Activated T-helper 17 cell treated with anti-CD3 and anti-CD28 coated beads, Interleukin-2, amount 50 U/mL, for 72 hours (primary cell): ENCODE results near the gene GSE1. TPM values are rescaled to one million over a fixed set of nuclear protein-coding genes. Genes with fewer than 3 reads are reported as not detected.

Experiments
- ATAC-seq: fragments of 150-1000 bp; cut with Tn5 transposase; replicated peaks from 2 replicates; pipeline ENCODE4 v1.10.0; 2021; ENCODE audit warnings: mild to moderate bottlenecking, moderate library complexity
- H3K27ac Mint-ChIP-seq: one replicate; pipeline ENCODE4 v1.8.0; 2022; ENCODE audit warnings: mixed read lengths
- H3K27me3 Mint-ChIP-seq: one replicate; pipeline ENCODE4 v1.8.0; 2022; ENCODE audit warnings: mixed read lengths
- H3K36me3 Mint-ChIP-seq: one replicate; pipeline ENCODE4 v1.8.0; 2022; ENCODE audit warnings: low read depth, mild to moderate bottlenecking, mixed read lengths
- H3K4me1 Mint-ChIP-seq: one replicate; pipeline ENCODE4 v1.8.0; 2022; ENCODE audit warnings: mixed read lengths
- H3K4me3 Mint-ChIP-seq: one replicate; pipeline ENCODE4 v1.8.0; 2022; ENCODE audit warnings: mild to moderate bottlenecking, mixed read lengths
- H3K9me3 Mint-ChIP-seq: one replicate; pipeline ENCODE4 v1.8.0; 2022; ENCODE audit warnings: mixed read lengths
- total RNA-seq, 2 donors: library from RNA; stranded (reverse); gene quantifications; one replicate each; pipeline ENCODE4 v1.2.3, GENCODE V29; 2022

GSE1 gene
- 10 to 100 TPM; 12.1 to 17.4 TPM for total RNA-seq

DNA sequence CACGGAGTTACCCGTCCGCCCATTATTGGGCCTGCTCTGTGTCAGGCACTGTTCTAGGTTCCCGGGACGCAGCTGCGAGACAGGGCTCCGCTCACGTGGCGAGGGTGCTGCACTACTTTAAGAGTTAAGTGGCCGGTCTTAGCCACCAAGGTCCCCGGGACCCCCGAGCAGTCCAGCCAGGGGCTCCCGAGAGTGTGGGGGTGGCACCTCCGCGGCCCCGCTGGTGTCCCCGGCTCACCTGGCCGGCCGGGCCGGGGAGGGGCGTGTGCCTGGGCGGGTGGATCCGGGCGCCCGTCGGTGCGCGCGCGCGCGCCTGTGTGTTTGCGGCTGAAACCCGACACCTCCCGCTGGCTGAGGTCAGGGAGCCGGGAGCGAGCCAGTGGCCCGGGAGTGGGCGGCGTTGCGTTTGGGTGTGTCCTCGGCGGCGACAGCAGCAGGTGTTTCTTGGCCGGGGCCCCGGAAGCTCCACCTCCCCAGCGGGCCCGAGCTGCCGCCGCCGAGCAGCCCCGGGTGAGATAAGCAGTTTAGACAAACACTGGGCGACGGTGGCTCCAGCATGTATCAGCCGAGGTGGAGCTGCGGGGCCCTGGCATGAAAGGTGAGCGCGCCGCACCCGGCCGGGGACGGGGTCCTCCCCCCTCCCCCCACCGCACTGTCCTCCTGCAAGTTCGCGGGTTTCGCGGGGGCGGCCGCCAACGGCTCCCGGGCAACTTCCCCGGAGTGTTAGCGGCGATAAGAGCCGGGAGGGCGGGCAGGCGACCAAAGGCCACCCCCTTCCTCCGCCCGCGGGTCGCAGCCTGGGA lies at the start of gene GSE1:
Gene GSE1, plus strand, starts transcription at position 522 of the 803 bp plus-strand sequence. Its CDS starts 70 bp downstream, at position 592.
- Mint-ChIP-seq H3K9me3 (no peaks in the 10 kb centered on the region), H3K4me3 (peak within 1 kb of the TSS; percentile 62), H3K27me3 (no peaks in the 10 kb centered on the region), H3K4me1 (peaks cover 6% of the 10 kb centered on the region), H3K27ac (no peak within 1 kb of the TSS), H3K36me3 (no peaks in the 10 kb centered on the region)
- peak; percentile 53 for ATAC-seq

DNA sequence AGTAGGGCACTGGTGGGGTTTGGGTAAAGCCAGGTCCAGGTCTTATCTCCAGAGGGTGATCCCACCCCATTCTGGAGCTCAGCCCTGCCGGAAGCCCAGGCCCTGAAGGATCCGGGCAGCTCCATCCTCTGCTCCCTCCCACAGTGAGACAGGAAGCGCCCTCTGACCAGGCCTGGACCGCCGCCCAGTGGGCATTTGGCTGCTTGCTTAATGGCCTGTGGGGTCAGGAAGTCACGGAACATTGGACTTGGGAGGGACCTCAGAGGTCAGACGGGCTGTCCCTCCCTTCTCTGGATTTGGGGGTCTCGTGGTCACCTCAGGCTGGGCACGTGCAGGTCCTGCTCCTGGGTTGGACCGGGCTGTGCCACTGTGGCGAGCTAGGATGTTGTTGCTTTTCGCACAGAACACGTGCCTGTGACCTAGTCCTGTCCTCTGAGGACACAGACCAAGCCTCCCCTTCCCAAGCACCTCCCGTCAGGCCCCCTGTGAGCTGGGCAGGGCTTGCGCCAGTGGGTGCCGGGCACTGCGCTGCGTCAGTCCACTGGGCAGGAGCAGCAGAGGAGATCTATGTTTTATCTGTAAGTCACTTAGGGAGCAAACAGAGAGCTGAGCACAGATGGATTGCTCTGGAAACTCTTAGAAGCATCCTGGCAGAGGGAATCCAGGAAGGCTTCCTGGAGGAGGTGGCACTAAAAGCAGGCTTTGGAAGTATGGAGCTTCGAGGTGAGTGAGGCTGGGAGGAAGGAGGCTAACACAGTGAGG lies 49.4 kb upstream of the GSE1 start:
- peak overlapping the region; percentile 4 for H3K4me3 Mint-ChIP-seq
- peak; percentile 3 for ATAC-seq
- H3K4me1 Mint-ChIP-seq, result peaks cover 10% of the 10 kb centered on the region
- H3K9me3 Mint-ChIP-seq, result no peaks in the 10 kb centered on the region
- H3K27ac Mint-ChIP-seq, result peak overlapping the region; percentile 6
- H3K27me3 Mint-ChIP-seq, result no peaks in the 10 kb centered on the region
- no peaks in the 10 kb centered on the region for H3K36me3 Mint-ChIP-seq

DNA sequence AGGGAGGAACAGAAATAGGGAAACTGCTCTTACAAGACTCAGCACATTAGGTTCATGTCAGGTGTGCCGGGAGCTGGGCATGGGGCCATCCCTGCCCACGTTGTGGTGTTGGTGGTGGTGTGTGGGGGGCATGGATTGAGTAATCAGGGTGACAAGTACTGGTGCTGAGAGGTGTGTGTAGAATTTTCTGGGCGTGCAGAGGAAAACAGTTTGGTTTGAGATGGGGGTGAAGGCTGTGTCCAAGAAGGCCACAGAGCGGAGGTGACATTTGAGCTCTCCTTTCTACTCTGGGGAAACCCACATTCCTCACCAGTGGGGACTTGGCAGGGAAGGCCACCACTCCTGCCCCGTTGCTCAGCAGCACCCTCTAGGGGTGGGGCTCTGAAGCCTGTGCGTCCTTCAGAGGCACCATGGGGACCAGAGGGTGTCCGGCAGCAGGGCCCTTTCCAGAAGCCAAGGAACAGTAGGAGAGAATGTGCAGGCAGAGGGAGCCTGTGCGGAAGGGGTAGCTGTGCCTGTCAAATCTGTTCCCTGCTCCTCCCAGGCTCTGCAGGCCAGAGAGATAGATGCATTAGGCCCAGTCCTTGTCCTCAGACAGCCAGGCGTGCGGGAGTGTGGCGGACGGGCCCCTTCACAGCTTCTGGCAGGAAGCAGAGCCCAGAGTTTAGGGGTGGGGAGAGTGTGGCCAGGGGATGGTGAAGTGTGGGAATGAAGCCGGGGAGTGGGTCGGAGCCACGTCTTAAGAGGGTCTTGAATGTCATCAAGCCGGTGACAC lies 48.7 kb upstream of the GSE1 start:
- peaks cover 11% of the 10 kb centered on the region for H3K4me1 Mint-ChIP-seq
- H3K4me3 Mint-ChIP-seq, result peak overlapping the region; percentile 4
- H3K9me3 Mint-ChIP-seq, result no peaks in the 10 kb centered on the region
- no peaks in the 10 kb centered on the region for H3K27me3 Mint-ChIP-seq
- no peaks in the 10 kb centered on the region for H3K36me3 Mint-ChIP-seq
- peak overlapping the region; percentile 6 for H3K27ac Mint-ChIP-seq
- peak; percentile 92 for ATAC-seq

DNA sequence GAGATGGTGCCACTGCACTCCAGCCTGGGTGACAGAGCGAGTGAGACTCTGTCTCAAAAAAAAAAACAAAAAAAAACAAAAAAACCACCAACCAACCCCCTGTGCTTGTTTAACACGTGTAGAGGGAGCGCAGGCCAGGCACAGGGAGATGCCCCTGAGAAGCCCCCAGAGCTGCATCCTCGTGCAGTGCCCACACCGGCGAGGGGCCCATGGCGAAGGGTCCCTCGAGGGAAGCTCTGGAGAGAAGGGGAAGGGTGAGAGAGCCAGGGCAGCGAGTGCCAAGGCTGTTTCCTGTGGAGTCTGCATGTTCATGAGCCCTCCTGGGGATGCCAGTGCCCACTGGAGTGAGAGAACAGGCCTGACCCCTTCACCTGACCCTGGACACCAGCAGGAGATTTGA lies 47.8 kb upstream of the GSE1 start:
- H3K4me1 Mint-ChIP-seq, result peaks cover 17% of the 10 kb centered on the region
- no peak overlapping the region for H3K27ac Mint-ChIP-seq
- H3K27me3 Mint-ChIP-seq, result no peaks in the 10 kb centered on the region
- H3K4me3 Mint-ChIP-seq, result no peak overlapping the region
- no peaks in the 10 kb centered on the region for H3K36me3 Mint-ChIP-seq
- ATAC-seq, result no peak
- H3K9me3 Mint-ChIP-seq, result no peaks in the 10 kb centered on the region

DNA sequence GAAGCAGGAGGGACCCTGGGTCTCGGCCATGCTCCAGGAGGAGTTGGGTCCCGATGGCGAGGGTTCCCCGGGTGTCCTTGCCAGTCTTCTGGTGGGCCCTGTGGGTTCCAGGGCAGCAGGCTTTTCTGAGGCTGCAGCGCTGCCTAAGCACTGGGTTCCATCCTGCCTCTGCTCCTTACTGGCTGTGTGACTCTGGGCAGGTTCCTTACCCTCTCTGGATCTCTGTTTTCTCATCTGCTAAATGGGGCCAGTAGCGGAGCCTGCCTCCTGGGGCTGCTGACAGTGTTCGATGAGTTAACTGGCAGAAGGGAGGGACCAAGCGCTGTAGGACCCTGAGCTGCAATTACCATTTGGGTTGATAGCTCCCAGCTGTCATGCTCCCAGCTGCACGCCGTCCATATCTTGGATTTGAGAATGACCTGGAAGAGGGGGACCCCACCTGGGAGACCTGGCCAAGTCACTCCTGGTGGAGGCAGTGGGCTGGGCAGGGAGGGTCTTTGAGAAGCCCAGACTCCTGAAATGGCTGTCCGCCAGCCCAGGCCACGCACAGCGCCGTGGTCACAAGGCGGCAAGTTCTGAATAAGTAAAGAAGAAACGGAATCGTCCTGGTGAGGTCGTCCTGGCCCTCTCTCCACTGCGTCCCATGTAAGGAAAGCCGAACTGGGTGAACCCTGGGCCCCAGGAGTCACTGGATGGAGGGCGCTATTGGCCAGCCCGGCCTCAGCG lies 47.2 kb upstream of the GSE1 start:
- no peaks in the 10 kb centered on the region for H3K9me3 Mint-ChIP-seq

DNA sequence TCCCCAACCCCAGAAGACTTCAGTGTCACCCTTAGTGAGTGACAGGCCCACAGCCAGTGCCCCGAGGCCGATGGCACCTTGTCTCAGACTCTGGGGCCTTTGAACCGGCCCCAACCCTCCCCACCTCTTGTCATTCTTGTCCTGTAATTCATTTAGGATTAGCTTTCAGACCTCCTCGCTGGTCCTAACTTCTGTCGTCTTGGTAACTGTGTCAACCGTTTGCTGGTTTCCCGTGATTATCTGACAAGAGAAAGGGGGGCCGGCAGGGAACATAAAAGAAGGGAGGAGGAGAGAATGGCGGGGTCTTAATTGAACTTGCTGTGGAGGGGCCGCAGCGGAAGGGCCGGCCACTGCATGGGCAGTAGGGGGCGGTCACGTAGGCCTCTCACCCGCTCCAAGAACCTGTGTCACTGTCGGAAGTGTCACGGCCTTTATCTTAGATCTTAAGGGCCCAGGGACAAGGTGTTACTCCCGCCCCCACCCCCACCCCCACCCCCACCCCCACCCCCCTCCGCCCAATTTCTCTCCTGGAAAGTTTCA lies 46.5 kb upstream of the GSE1 start:
- Mint-ChIP-seq H3K4me1 (peaks cover 27% of the 10 kb centered on the region), H3K4me3 (no peak overlapping the region), H3K9me3 (no peaks in the 10 kb centered on the region)

More for the DNA sequence above, 47.2 kb upstream of the GSE1 start:
- Mint-ChIP-seq H3K4me3 (no peak overlapping the region), H3K27ac (no peak overlapping the region), H3K27me3 (no peaks in the 10 kb centered on the region), H3K36me3 (no peaks in the 10 kb centered on the region), H3K4me1 (peaks cover 23% of the 10 kb centered on the region)
- ATAC-seq, result no peak

DNA sequence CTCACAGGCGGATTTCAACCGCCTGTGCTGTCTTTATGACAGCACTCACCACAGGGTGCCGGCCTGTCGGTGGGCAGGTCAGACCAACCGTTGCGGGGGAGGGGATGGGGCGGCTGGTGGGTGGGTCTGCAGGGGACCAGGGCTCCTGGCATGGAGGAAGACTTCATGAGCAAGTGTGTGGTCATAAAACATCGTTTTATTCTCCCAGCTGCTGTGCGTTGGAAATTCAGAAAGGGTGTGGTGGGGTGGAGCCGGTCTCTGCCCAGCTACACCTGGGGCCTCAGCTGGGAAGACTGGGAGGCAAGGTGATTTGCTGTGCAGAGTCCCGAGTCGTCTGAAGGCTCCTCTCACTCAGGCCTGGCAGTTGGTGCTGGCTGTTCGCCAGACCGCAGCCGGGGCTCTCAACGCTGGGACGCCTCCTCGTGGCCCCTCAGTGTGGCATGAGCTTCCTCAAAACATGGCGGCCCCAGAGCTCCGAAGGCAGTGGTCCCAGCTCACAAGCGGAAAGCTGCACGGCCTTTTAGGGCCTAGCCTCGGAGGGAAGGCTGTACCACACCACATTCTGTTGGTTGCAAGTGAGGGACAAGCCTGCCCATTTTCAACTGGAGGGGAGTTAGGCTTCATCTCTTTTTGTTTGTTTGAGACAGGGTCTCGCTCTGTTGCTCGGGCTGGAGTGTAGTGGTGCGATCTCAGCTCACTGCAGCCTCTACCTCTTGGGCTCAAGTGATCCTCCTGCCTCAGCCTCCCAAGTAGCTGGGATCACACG lies 45.8 kb upstream of the GSE1 start:
- ATAC-seq, result no peak
- Mint-ChIP-seq H3K36me3 (no peaks in the 10 kb centered on the region), H3K4me3 (no peak overlapping the region), H3K4me1 (peaks cover 32% of the 10 kb centered on the region), H3K27me3 (no peaks in the 10 kb centered on the region), H3K27ac (peak overlapping the region; percentile 59), H3K9me3 (no peaks in the 10 kb centered on the region)

More for the DNA sequence above, 46.5 kb upstream of the GSE1 start:
- H3K27me3 Mint-ChIP-seq, result no peaks in the 10 kb centered on the region
- H3K27ac Mint-ChIP-seq, result no peak overlapping the region
- ATAC-seq, result no peak
- H3K36me3 Mint-ChIP-seq, result no peaks in the 10 kb centered on the region

DNA sequence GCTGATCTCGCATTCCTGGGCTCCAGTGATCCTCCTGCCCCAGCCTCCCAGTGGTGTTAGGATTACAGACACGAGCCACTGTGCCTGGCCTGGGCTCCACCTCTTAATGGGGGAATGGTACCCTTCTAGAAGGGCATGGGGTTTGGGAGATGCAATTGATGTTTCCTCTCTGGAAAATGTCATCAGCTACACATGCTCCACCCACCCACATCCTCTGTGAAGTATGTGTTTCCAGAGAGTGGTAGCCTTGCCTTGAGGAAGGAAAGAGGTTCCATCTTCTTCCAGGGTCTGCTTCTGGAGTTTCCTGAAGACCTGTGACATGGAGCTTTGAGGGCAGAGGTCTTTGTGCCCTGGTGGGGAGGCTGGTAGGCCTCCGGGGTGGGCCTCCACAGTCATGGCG lies 45.2 kb upstream of the GSE1 start:
- no peaks in the 10 kb centered on the region for H3K36me3 Mint-ChIP-seq
- H3K4me1 Mint-ChIP-seq, result peaks cover 35% of the 10 kb centered on the region
- H3K4me3 Mint-ChIP-seq, result no peak overlapping the region
- H3K9me3 Mint-ChIP-seq, result no peaks in the 10 kb centered on the region
- H3K27me3 Mint-ChIP-seq, result no peaks in the 10 kb centered on the region
- ATAC-seq, result no peak
- H3K27ac Mint-ChIP-seq, result peak overlapping the region; percentile 59

DNA sequence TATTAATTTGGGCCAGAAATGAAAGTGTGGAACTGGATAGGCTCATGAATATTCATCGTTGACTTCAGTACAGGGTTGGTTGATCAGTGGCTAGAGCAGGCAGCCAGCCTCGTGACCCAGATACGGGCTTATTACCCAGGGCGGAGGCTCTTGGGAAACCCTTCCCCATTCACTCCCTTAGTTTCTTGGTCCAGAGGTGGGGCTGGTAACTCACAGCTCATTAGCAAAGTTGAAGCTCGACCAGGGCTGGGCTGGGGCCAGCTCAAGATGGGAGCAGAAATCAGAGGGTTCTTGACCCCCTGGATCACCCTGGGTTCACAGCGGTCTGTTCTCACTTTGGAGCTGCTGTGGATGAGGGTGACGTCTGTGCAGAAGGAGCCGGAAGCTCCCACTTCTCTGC lies 44.6 kb upstream of the GSE1 start:
- ATAC-seq, result no peak
- no peaks in the 10 kb centered on the region for H3K27me3 Mint-ChIP-seq
- no peaks in the 10 kb centered on the region for H3K9me3 Mint-ChIP-seq
- H3K4me1 Mint-ChIP-seq, result peaks cover 35% of the 10 kb centered on the region
- H3K27ac Mint-ChIP-seq, result no peak overlapping the region
- H3K36me3 Mint-ChIP-seq, result no peaks in the 10 kb centered on the region
- H3K4me3 Mint-ChIP-seq, result no peak overlapping the region

DNA sequence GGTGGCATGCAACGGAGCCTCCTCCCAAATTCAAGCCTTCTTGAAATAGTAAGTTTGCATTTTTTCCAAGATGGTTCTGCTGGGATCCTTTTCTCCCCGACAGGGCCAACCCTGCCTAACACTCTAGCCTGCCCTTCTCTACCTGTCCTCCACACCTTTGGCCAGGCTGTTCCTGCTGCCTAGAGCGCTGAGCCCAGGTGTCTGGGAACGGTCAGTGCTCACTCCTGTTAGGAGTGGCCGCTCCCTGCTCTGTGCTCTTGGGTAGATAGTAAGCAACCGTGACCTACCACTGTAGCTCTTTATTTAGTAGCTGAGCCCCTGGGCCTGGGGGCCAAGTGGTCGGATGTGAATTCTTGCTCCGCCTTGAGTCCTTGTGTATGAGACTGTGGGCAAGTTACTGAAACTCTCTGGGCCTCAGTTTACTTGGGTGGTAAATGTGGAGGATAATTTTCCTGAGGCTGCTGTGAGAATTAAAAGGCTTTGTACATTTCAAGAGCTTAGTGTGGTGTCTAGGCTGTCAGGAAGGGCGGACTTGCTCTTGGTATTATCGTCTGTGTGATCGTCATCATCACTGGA lies 44.0 kb upstream of the GSE1 start:
- H3K9me3 Mint-ChIP-seq, result no peaks in the 10 kb centered on the region
- H3K36me3 Mint-ChIP-seq, result no peaks in the 10 kb centered on the region
- H3K27ac Mint-ChIP-seq, result peak overlapping the region; percentile 66
- H3K4me1 Mint-ChIP-seq, result peaks cover 30% of the 10 kb centered on the region
- H3K4me3 Mint-ChIP-seq, result peak overlapping the region; percentile 56
- H3K27me3 Mint-ChIP-seq, result no peaks in the 10 kb centered on the region
- ATAC-seq, result no peak

DNA sequence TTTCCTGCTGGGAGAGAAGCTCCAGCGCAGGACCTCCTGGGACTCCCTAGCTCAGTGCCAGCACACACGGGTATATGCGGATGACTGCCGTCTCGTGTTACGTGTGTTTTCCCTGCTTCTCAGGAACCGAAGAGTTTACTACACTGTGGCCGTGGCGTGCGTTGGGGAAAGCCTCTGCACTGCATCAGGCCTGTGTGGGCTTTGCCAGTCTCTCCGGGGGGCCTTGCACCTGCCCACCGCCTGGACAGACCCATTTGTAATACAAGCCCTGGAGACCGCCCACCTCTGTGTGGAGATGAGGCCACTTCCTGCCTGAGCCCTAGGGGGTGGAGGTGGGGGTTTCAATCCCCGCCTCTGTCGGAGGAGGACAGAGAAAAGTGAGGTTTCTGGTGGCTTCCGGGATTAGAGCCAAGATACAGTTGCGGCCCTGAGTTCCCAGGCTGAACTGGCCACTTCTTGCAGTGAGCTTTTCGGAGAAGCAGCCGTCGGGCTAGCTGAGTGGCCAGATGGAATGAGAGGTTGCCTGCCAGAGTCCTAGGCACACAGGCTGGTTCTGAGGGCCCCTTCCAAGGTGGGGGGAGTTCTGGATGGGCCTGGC lies 43.4 kb upstream of the GSE1 start:
- H3K36me3 Mint-ChIP-seq, result no peaks in the 10 kb centered on the region
- H3K27ac Mint-ChIP-seq, result peak overlapping the region; percentile 66
- H3K9me3 Mint-ChIP-seq, result no peaks in the 10 kb centered on the region
- peak overlapping the region; percentile 56 for H3K4me3 Mint-ChIP-seq
- peaks cover 25% of the 10 kb centered on the region for H3K4me1 Mint-ChIP-seq
- peak; percentile 70 for ATAC-seq
- H3K27me3 Mint-ChIP-seq, result no peaks in the 10 kb centered on the region

DNA sequence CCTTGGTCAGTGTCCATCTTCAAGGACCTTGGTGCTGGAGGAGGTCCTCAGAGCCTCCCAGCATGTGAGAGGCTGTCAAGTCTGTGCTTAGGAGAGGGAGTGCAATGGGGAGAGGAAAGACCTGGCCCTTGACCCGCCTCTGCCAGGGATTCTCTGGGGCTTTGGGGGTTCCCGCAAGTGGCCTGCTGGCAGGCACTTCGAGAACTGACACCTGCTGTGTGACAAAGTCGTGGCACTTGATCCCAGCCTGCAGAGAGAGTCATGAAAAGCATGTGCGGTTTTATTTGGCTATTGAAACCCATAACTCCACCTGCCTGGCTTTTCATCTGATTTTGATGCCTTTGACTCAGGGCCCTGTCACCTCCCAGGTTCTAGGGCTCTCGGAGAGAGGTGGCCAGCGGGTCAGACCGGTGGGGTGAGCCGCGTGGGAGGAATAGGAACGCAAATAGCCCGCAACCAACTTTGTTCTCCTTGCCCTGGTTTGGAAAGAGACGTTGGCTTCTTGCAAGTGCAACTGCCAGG lies 42.8 kb upstream of the GSE1 start:
- no peaks in the 10 kb centered on the region for H3K36me3 Mint-ChIP-seq
- H3K4me3 Mint-ChIP-seq, result peak overlapping the region; percentile 56
- peak overlapping the region; percentile 66 for H3K27ac Mint-ChIP-seq
- no peaks in the 10 kb centered on the region for H3K27me3 Mint-ChIP-seq
- H3K9me3 Mint-ChIP-seq, result no peaks in the 10 kb centered on the region
- ATAC-seq, result peak; percentile 80
- H3K4me1 Mint-ChIP-seq, result peaks cover 25% of the 10 kb centered on the region
